ENCODE data around the gene KRT6B.
"Not testable (repeated sequence)": the region's sequence is repeated elsewhere in the genome, so short reads cannot be mapped to it uniquely, and the experiment has no call there.

The KRT6B gene

DNA sequence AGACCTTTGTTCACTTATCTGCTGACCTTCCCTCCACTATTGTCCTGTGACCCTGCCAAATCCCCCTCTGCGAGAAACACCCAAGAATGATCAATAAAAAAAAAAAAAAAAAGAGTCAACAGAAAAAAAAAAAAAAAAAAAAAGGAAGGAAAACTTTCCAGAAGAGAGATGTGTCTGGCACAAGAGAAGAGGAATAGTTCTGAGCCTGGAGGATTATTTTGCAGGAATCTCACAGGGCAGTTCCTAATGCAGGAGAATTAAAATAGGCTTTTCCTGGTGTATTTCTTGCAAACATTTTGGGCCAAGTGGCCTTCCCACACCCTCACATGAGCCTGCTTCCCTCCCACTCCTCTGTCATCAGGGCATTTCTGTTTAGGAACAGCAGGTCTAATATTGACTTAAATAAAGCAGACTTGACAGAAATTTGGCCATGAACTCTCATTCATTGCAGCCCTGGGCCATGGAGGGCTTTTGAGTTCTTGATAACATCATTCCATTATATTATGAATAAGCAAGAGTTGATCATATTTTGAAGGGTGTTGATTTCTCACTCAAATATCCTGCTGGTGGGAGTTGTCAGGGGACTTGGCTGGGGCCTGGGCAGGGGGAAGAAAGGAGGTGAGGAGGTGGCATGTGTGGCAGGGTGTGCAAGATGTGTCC lies 41.2 kb downstream of the KRT6B start:
- not testable (repeated sequence) for DNase-seq

DNA sequence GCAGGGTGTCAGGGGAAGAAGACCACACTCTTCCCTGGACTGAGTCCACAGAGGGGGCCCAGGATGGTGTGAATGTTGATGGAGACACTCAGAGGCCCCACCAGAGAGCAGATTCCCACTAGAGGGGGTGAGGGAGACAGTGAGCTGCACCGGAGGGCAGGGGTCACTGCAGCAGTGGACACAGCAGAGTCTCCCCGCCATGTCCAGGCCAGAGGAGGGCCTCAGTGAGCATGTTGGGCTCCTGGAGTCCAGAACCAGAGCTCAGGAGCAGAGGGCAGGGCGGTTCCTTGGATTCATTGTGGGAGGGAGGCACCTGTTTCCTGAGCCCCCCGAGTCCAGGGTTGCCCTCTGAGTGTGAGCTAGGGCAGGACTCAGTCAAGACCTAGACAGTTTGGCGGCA lies 44.0 kb downstream of the KRT6B start:
- DNase-seq, result no peak

DNA sequence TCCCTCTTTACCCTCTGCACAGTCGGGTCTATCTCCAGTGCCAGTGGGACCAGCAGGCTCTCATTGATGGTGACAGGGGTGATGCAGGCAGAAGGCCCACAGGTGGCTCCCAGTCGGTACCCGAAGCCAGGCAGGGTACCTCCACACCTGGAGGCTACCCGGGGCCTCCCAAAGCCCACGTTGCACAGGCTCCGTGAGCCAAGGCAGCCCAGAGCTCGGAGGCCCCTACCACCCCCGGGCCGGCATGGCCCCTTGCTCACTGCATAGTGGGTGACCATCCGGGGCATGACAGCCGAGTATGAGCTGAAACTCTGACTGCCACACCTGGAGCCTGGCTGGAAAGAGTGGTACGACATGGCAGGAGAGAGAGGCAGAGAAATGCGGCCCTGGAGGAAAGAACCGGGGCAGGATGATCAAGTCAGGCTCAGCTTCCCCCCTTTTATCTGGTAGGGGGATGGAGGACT lies 46.0 kb downstream of the KRT6B start, which contains the start of gene KRT82:
KRT82 (minus strand) TSS at position 414 of the 464 bp plus-strand sequence; CDS start at position 356, 58 bp downstream.
- no peak for DNase-seq

DNA sequence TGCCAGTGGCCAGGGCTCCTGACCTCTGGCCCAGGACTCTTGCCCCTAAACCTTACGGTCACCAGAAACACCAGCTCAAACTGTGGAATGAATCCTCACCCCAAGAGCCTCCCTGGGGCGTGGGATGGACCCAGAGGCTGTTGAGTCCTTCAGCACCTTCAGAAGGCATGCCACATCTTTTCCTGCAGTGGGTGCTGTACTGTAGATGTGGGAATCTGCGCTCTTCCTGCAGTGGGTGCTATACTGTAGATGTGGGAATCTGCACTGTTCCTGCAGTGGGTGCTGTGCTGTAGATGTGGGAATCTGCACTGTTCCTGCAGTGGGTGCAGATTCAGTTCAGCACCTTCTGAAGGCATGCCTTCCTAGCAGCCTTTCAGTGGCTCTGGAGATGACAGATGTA lies 47.0 kb downstream of the KRT6B start:
- DNase-seq, result no peak

DNA sequence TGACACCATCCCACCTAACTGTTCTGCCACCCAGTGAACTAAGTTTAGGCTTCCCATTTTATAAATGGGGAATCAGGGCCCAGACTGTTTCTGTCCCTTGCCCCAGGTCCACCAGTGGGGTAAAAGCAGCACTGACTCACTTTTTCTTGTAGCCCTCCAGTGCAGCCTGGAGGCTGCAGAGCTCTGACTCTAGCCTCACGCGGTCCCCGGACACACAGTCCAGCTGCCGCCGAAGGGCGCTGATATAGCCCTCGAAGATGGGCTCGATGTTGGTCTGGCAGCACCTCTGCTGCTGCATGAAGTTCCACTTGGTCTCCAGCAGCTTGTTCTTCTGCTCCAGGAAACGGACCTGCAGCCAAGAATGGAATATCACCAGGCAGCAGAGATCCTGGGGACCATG lies 48.4 kb downstream of the KRT6B start:
- no peak for DNase-seq

DNA sequence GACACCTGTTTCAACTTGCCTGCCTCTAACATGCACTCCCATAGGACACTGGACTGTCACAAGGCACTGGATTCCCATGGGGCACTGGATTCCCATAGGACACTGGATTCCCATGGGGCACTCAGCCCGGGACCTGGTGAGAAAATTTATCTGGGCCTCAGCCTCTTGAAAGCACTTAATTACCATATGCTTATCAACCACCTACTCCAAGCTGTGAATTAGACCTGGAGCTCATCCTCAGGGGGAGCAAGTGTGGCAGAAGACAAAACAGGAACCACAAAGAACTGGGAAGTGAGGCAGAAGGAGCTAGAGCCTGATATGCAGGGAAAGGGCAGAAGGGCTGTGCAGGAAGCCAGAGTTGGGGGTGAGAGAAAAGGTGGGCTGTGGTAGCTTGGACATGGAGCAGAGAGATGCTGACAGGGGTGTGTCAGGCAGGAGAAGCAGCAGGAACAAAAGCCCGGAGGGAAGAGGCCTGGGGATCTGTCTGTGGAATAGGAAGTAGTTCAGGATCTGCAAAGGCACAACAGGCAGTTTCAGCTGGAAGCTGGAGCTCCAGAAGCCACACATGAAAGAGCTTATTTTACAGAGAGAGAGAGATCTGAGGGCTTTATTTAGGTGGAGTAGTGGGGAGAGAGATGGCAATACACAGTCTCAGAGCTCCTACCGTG lies 48.9 kb downstream of the KRT6B start:
- DNase-seq, result no peak

DNA sequence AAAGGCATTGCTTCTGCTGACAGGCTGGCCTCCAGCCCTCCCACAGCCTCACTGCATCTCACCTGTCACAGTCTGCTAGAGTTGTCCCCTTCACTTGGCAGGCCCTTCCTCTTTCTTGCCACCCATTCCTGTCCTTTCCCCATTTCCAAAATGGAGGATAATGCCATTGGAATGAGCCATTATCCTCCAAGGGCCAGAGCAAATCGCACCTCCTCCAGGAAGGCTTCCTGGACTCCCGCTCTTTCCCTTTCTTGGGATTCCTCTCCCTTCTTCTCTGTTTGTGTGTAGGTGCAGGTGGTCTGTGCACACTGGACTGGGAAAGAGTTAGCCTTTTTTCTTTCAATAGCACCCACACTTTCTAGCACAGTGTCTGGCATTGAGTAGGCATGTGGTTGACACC lies 49.6 kb downstream of the KRT6B start:
- DNase-seq, result no peak

DNA sequence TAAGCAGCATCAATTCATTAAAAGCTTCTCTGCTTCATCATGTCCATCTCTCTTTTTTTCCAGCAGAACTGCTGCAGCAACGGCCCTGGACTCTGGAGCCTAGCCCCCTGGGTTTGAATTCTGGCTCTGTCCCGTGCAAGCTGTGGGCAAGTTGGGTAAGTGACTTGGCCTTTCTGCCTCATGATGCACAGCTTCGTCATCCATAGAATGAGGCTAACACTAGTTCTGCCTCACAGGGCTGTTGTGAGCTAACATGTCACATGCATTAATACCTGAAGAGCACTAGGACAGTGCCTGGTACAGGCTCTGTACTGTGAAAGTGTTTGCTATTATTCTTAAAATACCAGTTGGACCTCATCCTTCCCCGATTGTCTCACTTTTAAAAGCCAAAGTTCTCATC lies 50.0 kb downstream of the KRT6B start:
- no peak for DNase-seq

DNA sequence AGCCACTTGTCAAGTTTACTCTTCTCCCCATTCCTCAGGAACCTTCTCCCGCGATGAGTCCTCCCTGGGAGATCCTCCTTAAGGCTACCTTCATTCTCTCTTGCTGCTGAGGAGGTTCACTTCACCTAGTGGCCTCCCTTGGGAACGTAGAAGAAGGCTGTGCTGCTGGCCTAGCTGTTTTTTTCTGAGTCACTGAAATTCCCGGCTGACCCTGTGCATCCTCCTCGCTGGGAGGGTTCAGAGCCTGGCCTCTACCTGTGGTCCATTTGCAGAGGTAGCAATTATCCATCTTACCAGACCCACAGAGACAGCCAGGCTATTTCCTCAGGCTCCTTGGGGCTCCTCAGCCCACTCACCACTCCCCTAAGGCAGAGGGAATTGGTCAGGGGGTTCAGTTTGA lies 50.4 kb downstream of the KRT6B start:
- no peak for DNase-seq

DNA sequence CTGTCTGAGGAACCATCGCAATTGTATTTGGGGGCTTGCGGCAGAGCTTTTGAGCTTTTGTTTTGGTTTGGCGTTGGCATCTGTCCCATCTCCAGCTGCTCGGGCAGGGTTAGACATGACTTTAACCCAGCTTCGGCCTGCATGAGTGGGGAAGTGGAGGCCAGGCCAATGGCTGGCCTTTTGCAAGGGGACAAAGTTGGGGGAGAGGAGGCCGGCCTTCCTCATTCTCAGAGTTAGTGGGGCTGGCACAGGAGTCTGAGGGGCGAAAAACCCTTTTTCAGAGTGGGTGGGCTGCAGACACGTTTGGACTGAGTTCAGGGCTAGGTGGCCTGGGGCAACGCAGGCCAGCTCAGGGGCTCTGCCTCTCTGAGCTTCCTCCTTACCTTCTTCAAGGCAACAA lies 51.0 kb downstream of the KRT6B start:
- no peak for DNase-seq

DNA sequence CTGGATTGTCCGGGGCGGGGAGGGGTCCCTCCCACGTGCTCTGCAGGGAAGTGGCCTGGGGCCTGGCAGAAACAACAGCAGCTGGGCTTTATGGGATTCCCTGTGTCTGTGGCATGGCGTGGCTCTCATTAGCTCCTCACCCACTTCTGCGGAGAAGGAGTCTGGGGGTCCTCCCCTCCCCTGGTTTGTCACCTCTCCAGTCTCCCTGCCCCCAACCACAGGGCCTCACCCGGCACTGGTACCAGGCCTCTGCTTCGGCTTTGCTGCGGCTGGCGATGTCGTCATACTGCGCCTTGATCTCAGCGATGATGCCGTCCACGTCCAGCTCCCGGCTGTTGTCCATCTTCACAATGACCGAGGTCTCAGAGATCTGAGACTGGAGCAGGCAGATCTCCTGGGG lies 52.2 kb downstream of the KRT6B start:
- no peak for DNase-seq

DNA sequence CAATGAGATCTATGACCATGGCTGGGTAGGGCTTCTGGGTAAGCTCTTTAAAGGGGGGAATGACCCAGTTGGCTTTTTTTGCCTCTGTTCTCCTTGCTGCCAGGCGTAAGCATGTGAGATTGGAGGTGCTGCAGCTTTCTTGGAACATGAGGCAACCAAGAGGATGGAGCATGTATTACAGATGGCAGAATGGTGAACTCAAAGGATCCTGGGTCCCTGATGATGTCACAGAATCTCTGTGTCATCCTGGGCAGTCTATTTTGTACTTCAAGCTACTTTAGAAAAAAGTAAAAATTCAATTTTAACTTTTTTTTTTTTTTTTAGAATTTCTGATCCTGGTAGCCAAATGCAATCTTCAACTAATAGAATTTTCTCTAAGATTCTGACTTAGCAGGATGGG lies 53.8 kb downstream of the KRT6B start:
- DNase-seq, result no peak

DNA sequence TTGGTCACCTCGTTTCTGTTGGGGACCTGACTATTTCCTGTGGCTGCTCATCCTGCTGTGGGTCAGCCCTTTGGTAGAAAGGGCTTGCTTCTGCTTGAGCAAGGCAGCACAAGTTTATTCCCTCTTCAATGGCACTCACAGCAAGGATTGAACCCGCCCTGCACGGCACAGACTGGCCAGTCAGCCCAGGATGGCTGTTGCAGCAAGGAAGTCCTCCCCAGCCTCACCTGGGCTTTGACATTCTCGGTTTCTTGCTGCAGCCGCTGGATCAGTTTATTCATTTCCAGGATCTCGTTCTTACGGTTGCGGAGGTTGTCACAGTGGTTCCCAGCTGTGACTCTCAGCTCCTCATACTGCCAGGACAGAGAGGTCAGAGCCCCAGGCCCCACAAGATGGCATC lies 55.3 kb downstream of the KRT6B start:
- DNase-seq, result no peak

Measured in DMS79 treated with DMSO at 0.1 percent for 48 hours (cell line).